HCT116 (cell line): ENCODE data around the gene AGL. TPM values are rescaled to one million over a fixed set of nuclear protein-coding genes. Genes with fewer than 3 reads are reported as not detected.

Experiments used
- ATAC-seq: fragments of 200-7000 bp; cut with Tn5 transposase; 2 replicates; pipeline ENCODE4 v1.9.1; 2020; ENCODE audit warnings: mild to moderate bottlenecking, moderate library complexity
- BruUV-seq: library from RNA; stranded (reverse); fragments of 400-500 nt; replicated peaks from 2 replicates; lab custom pipeline; 2021; lab: Mats Ljungman, UMichigan
- CTCF ChIA-PET: fragments of 300-600 bp; sonication (Branson Sonifier 250); formaldehyde crosslinking; loops from one replicate; lab custom pipeline; 2021; ENCODE audit warnings: antibody characterized with exemption; lab: Charles Lee
- POLR2A ChIA-PET: fragments of 300-600, 350-600 bp; sonication (Branson Sonifier 250); formaldehyde crosslinking; loops from one replicate; lab custom pipeline; 2021; ENCODE audit warnings: antibody characterized with exemption; lab: Charles Lee
- RAD21 ChIA-PET, 2 experiments: fragments of 300-600 bp; sonication (Branson Sonifier 250); formaldehyde crosslinking; loops; one replicate each; lab custom pipeline; 2023; ENCODE audit warnings: low total read pairs in 2 of 2; ENCODE audit not compliant: uncharacterized antibody in 2 of 2, unreplicated experiment in 2 of 2, low non-redundant PET in 1 of 2; lab: Charles Lee
- DNase-seq: peaks from one replicate; pipeline ENCODE4 v3.0.0-alpha.2; 2010; ENCODE audit warnings: low read depth, low spot score
- H2AFZ ChIP-seq: fragments of 200-600 bp; shearing (Covaris generic), sonication (generic); 2 replicates; pipeline ENCODE4 v1.6.1; 2017; ENCODE audit warnings: low read depth, mixed run types, mixed read lengths, antibody characterized with exemption, low read length; ENCODE audit not compliant: poor library complexity, severe bottlenecking
- H3K27ac ChIP-seq: 2 replicates; pipeline ENCODE4 v1.5.1; 2012; ENCODE audit warnings: low read depth, low read length
- H3K27me3 ChIP-seq: fragments of 200-600 bp; sonication (generic); 2 replicates; pipeline ENCODE4 v1.6.1; 2016; ENCODE audit warnings: mixed run types, low read length, mixed read lengths; ENCODE audit not compliant: insufficient read depth
- H3K36me3 ChIP-seq, 2 experiments: fragments of 200-500 bp in 1 of 2; fragments of 200-600 bp in 1 of 2; sonication (Bioruptor generic) in 1 of 2; sonication (generic) in 1 of 2; 2 replicates each; pipeline versions ENCODE4 v1.5.1 to v1.6.1; 2014 to 2016; ENCODE audit warnings: low read length in 2 of 2, inconsistent platforms in 1 of 2, mixed read lengths in 1 of 2, mixed run types in 1 of 2; ENCODE audit not compliant: insufficient read depth in 2 of 2, control insufficient read depth in 1 of 2
- H3K4me1 ChIP-seq, 2 experiments: fragments of 200-600 bp in 1 of 2; sonication (generic) in 1 of 2; 2 replicates each; pipeline versions ENCODE4 v1.5.1 to v1.6.1; 2012 to 2017; ENCODE audit warnings: low read length in 2 of 2, inconsistent platforms in 1 of 2, mild to moderate bottlenecking in 1 of 2, mixed read lengths in 1 of 2, mixed run types in 1 of 2, moderate library complexity in 1 of 2; ENCODE audit not compliant: insufficient read depth in 2 of 2, control insufficient read depth in 1 of 2
- H3K4me2 ChIP-seq: fragments of 200-600 bp; sonication (generic); 2 replicates; pipeline ENCODE4 v1.6.1; 2017; ENCODE audit warnings: mixed run types, low read length, mixed read lengths
- H3K4me3 ChIP-seq, 2 experiments: fragments of 200-600 bp in 1 of 2; sonication (generic) in 1 of 2; replicated peaks in 1 of 2; 2 replicates each; pipeline ENCODE4 v1.5.1; 2011 to 2016; ENCODE audit warnings: low read length in 2 of 2, control low read depth in 1 of 2, low read depth in 1 of 2, mild to moderate bottlenecking in 1 of 2, mixed read lengths in 1 of 2, mixed run types in 1 of 2
- H3K79me2 ChIP-seq: fragments of 200-600 bp; sonication (generic); 2 replicates; pipeline ENCODE4 v1.6.1; 2017; ENCODE audit warnings: mild to moderate bottlenecking, mixed run types, low read length, moderate library complexity, mixed read lengths; ENCODE audit not compliant: insufficient read depth
- H3K9ac ChIP-seq: fragments of 200-600 bp; sonication (generic); 2 replicates; pipeline ENCODE4 v1.6.1; 2016; ENCODE audit warnings: low read length, mixed read lengths
- H3K9me2 ChIP-seq: fragments of 200-600 bp; sonication (generic), shearing (Covaris generic); 2 replicates; pipeline ENCODE4 v1.6.1; 2017; ENCODE audit warnings: mixed run types, mild to moderate bottlenecking, moderate library complexity; ENCODE audit not compliant: insufficient read depth
- H3K9me3 ChIP-seq, 2 experiments: fragments of 200-500 bp in 1 of 2; fragments of 200-600 bp in 1 of 2; sonication (Bioruptor generic) in 1 of 2; sonication (generic) in 1 of 2; 2 replicates each; pipeline ENCODE4 v1.6.1; 2014 to 2017; ENCODE audit warnings: low read length in 2 of 2, mixed read lengths in 2 of 2, inconsistent platforms in 1 of 2, low read depth in 1 of 2, mild to moderate bottlenecking in 1 of 2, mixed run types in 1 of 2, moderate library complexity in 1 of 2; ENCODE audit not compliant: control insufficient read depth in 1 of 2, insufficient read depth in 1 of 2
- H4K20me1 ChIP-seq: fragments of 200-600 bp; sonication (generic), shearing (Covaris generic); 2 replicates; pipeline ENCODE4 v1.6.1; 2017; ENCODE audit warnings: mixed run types, mild to moderate bottlenecking, moderate library complexity; ENCODE audit not compliant: insufficient read depth
- ELF1 ChIP-seq: IDR thresholded peaks from 2 replicates; pipeline ENCODE4 v1.6.1; 2012; ENCODE audit warnings: low read depth, borderline replicate concordance
- POLR2A ChIP-seq: IDR thresholded peaks from 2 replicates; pipeline ENCODE4 v1.7.0; 2011; ENCODE audit warnings: borderline replicate concordance; ENCODE audit not compliant: insufficient read depth, insufficient read length; ENCODE audit errors: extremely low read depth
- RAD21 ChIP-seq: IDR thresholded peaks from 2 replicates; pipeline ENCODE4 v1.6.1; 2012; ENCODE audit warnings: low read depth, mild to moderate bottlenecking
- SP1 ChIP-seq: IDR thresholded peaks from 2 replicates; pipeline ENCODE4 v1.6.1; 2012; ENCODE audit warnings: low read depth
- TCF7L2 ChIP-seq: IDR thresholded peaks from 2 replicates; pipeline ENCODE4 v1.7.0; 2011; ENCODE audit warnings: borderline replicate concordance, inconsistent platforms; ENCODE audit not compliant: insufficient read depth, insufficient read length; ENCODE audit errors: extremely low read depth
- YY1 ChIP-seq: IDR thresholded peaks from 2 replicates; pipeline ENCODE4 v1.6.1; 2011; ENCODE audit warnings: low read length, low read depth, moderate library complexity, mild to moderate bottlenecking; ENCODE audit not compliant: insufficient replicate concordance; ENCODE audit errors: extremely low read depth
- intact Hi-C: fragments of 100-400 bp; cut with micrococcal nuclease; formaldehyde crosslinking; loops from 2 replicates; pipeline ENCODE4 v1.10.0; 2022
- total RNA-seq: library from RNA; stranded (reverse); gene quantifications from one replicate; pipeline ENCODE4 v1.2.1, GENCODE V29; 2021; ENCODE audit not compliant: unreplicated experiment
- TF ChIP-seq, protein P1 (sequence below): IDR thresholded peaks from 2 replicates; pipeline ENCODE4 v1.6.1; 2011; ENCODE audit warnings: mild to moderate bottlenecking, low read length, moderate library complexity; ENCODE audit not compliant: insufficient replicate concordance; ENCODE audit errors: extremely low read depth
- TF ChIP-seq, protein P2 (sequence below), 3 experiments: fragments of 200-600 bp in 1 of 3; sonication (generic) in 1 of 3; IDR thresholded peaks in 2 of 3; conservative IDR thresholded peaks in 1 of 3; 2 replicates each; pipeline ENCODE4 v1.5.1; 2012 to 2017; ENCODE audit warnings: low read depth in 2 of 3, low read length in 2 of 3, antibody characterized with exemption in 1 of 3, borderline replicate concordance in 1 of 3, control low read depth in 1 of 3, mild to moderate bottlenecking in 1 of 3, mixed read lengths in 1 of 3, mixed run types in 1 of 3, moderate library complexity in 1 of 3; ENCODE audit not compliant: insufficient read depth in 1 of 3

AGL gene
- total RNA-seq, 1 experiment from 2014 or later = 19.4 TPM

DNA sequence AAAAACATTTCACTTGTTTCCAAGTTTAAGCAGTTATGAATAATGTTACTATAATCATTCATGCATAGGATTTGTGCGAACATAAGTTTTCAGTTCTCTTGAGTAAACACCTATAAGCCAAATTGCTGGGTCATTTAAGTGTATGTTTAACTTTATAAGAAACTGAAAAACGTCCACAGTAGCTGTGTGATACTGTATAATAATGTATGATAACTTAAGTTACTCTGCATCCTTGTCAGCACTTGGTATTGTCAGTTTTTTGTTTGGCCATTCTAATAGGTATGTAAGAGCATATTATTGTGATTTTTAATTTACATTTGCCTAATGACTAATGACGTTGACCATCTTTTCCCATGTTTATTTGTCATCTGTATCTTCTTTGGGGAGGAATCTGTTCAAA lies 105.2 kb downstream of the AGL start:
- H3K4me3 ChIP-seq = no peak overlapping the region
- ATAC-seq (no peak), DNase-seq (no peak)
- POLR2A ChIA-PET = no interaction called here
- H3K27ac ChIP-seq = no peak overlapping the region
- intact Hi-C loops = no loop called here
- 0 out of 4 replicates have a peak, but pooled peaks cover 0 to 3% of the 10 kb centered on the region in 2 experiments for H3K9me3 ChIP-seq
- H2AFZ ChIP-seq = no peak overlapping the region
- TF ChIP-seq, protein P1, sequence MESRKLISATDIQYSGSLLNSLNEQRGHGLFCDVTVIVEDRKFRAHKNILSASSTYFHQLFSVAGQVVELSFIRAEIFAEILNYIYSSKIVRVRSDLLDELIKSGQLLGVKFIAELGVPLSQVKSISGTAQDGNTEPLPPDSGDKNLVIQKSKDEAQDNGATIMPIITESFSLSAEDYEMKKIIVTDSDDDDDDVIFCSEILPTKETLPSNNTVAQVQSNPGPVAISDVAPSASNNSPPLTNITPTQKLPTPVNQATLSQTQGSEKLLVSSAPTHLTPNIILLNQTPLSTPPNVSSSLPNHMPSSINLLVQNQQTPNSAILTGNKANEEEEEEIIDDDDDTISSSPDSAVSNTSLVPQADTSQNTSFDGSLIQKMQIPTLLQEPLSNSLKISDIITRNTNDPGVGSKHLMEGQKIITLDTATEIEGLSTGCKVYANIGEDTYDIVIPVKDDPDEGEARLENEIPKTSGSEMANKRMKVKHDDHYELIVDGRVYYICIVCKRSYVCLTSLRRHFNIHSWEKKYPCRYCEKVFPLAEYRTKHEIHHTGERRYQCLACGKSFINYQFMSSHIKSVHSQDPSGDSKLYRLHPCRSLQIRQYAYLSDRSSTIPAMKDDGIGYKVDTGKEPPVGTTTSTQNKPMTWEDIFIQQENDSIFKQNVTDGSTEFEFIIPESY = no peak
- TF ChIP-seq TCF7L2 (no peak), SP1 (no peak), YY1 (no peak), RAD21 (no peak), POLR2A (no peak), ELF1 (no peak)
- TF ChIP-seq, protein P2, sequence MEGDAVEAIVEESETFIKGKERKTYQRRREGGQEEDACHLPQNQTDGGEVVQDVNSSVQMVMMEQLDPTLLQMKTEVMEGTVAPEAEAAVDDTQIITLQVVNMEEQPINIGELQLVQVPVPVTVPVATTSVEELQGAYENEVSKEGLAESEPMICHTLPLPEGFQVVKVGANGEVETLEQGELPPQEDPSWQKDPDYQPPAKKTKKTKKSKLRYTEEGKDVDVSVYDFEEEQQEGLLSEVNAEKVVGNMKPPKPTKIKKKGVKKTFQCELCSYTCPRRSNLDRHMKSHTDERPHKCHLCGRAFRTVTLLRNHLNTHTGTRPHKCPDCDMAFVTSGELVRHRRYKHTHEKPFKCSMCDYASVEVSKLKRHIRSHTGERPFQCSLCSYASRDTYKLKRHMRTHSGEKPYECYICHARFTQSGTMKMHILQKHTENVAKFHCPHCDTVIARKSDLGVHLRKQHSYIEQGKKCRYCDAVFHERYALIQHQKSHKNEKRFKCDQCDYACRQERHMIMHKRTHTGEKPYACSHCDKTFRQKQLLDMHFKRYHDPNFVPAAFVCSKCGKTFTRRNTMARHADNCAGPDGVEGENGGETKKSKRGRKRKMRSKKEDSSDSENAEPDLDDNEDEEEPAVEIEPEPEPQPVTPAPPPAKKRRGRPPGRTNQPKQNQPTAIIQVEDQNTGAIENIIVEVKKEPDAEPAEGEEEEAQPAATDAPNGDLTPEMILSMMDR (IDR thresholded peaks at IDR 0.05 in 2 of 3, conservative IDR thresholded peaks at IDR 0.05 in 1 of 3; ENCODE audit: borderline replicate concordance in 1 of 3, insufficient read depth in 1 of 3, low read depth in 2 of 3, low read length in 2 of 3) = no peak
- H3K36me3 ChIP-seq = no peaks in the 10 kb centered on the region
- H4K20me1 ChIP-seq = no peaks in the 10 kb centered on the region
- H3K27me3 ChIP-seq = no peaks in the 10 kb centered on the region
- CTCF ChIA-PET = no interaction called here
- no peaks in the 10 kb centered on the region for H3K4me1 ChIP-seq
- no peak overlapping the region for H3K9ac ChIP-seq
- BruUV-seq = no TSS peak
- no peak overlapping the region for H3K4me2 ChIP-seq
- no peaks in the 10 kb centered on the region for H3K9me2 ChIP-seq
- no peaks in the 10 kb centered on the region for H3K79me2 ChIP-seq
- RAD21 ChIA-PET = no interaction called here
